PC-3 (cell line): ENCODE data around the gene RPL37. TPM values are rescaled to one million over a fixed set of nuclear protein-coding genes. Genes with fewer than 3 reads are reported as not detected.
A peak's percentile ranks its signal among the peaks of the same experiment; 100 is the strongest.

Experiments used
- ATAC-seq: fragments of 200-7000 bp; cut with Tn5 transposase; 2 replicates; pipeline ENCODE4 v1.9.1; 2020; ENCODE audit warnings: mild to moderate bottlenecking, moderate library complexity
- BruUV-seq: library from RNA; stranded (reverse); fragments of 400-500 nt; replicated peaks from 2 replicates; lab custom pipeline; 2021; lab: Mats Ljungman, UMichigan
- CTCF ChIA-PET: fragments of 300-600 bp; sonication (Branson Sonifier 250); formaldehyde crosslinking; loops from one replicate; lab custom pipeline; 2022; ENCODE audit warnings: antibody characterized with exemption; lab: Charles Lee
- POLR2A ChIA-PET: fragments of 300-600 bp; sonication (Branson Sonifier 250); formaldehyde crosslinking; loops from one replicate; lab custom pipeline; 2022; ENCODE audit warnings: antibody characterized with exemption; ENCODE audit not compliant: unreplicated experiment; lab: Charles Lee
- DNase-seq: peaks from one replicate; pipeline ENCODE4 v3.0.0-alpha.2; 2015
- H2AFZ ChIP-seq: fragments of 300-600 bp; sonication (generic); 2 replicates; pipeline ENCODE4 v1.6.0; 2016; ENCODE audit warnings: antibody characterized with exemption, low read length
- H3F3A ChIP-seq: fragments of 300-600 bp; sonication (generic); one replicate; pipeline ENCODE4 v1.6.0; 2017; ENCODE audit warnings: antibody characterized with exemption, low read length, control low read depth, mild to moderate bottlenecking; ENCODE audit not compliant: unreplicated experiment
- H3K27ac ChIP-seq: fragments of 300-600 bp; sonication (generic); 2 replicates; pipeline ENCODE4 v1.5.1; 2016; ENCODE audit warnings: mild to moderate bottlenecking, low read length
- H3K27me3 ChIP-seq: fragments of 300-600 bp; sonication (generic); 2 replicates; pipeline ENCODE4 v1.6.1; 2016; ENCODE audit warnings: low read length, mixed read lengths
- H3K36me3 ChIP-seq: fragments of 300-600 bp; sonication (generic); 2 replicates; pipeline ENCODE4 v1.6.1; 2016; ENCODE audit warnings: low read depth, mixed run types, low read length, mixed read lengths
- H3K4me1 ChIP-seq: fragments of 300-600 bp; sonication (generic); 2 replicates; pipeline ENCODE4 v1.5.1; 2016; ENCODE audit warnings: low read length; ENCODE audit not compliant: insufficient read depth
- H3K4me2 ChIP-seq: fragments of 300-600 bp; sonication (generic); 2 replicates; pipeline ENCODE4 v1.6.0; 2016; ENCODE audit warnings: low read length
- H3K4me3 ChIP-seq: fragments of 300-600 bp; sonication (generic); 2 replicates; pipeline ENCODE4 v1.5.1; 2016; ENCODE audit warnings: mild to moderate bottlenecking, low read length, mixed read lengths
- H3K79me2 ChIP-seq: fragments of 300-600 bp; sonication (generic); 2 replicates; pipeline ENCODE4 v1.6.1; 2017; ENCODE audit warnings: low read length, mixed read lengths
- H3K9ac ChIP-seq: fragments of 300-600 bp; sonication (generic); 2 replicates; pipeline ENCODE4 v1.6.0; 2016; ENCODE audit warnings: mild to moderate bottlenecking, low read length
- H3K9me2 ChIP-seq: fragments of 300-600 bp; sonication (generic); replicated peaks from 2 replicates; pipeline ENCODE4 v1.6.1; 2016; ENCODE audit warnings: mixed run types, low read length, mixed read lengths
- H3K9me3 ChIP-seq: fragments of 300-600 bp; sonication (generic); 2 replicates; pipeline ENCODE4 v1.6.1; 2016; ENCODE audit warnings: low read length, mixed read lengths
- H4K20me1 ChIP-seq: fragments of 300-600 bp; sonication (generic); 2 replicates; pipeline ENCODE4 v1.6.1; 2016; ENCODE audit warnings: low read length, mixed read lengths
- CTCF ChIP-seq: fragments of 300-600 bp; sonication (generic); conservative IDR thresholded peaks from 2 replicates; pipeline ENCODE4 v1.5.1; 2017; ENCODE audit warnings: antibody characterized with exemption, low read depth, mild to moderate bottlenecking, low read length
- EZH2 ChIP-seq: fragments of 300-600 bp; sonication (generic); IDR thresholded peaks from one replicate; pipeline ENCODE4 v1.6.1; 2017; ENCODE audit warnings: antibody characterized with exemption, mild to moderate bottlenecking, low read length; ENCODE audit not compliant: unreplicated experiment
- EZH2phosphoT487 ChIP-seq: fragments of 300-600 bp; sonication (generic); IDR thresholded peaks from 2 replicates; pipeline ENCODE4 v1.6.1; 2018; ENCODE audit warnings: mild to moderate bottlenecking, antibody characterized with exemption, low read length, borderline replicate concordance
- intact Hi-C: fragments of 100-400 bp; cut with micrococcal nuclease; formaldehyde crosslinking; loops from 2 replicates; pipeline ENCODE4 v1.9.0; 2023
- total RNA-seq: library from RNA; depleted of rRNA; stranded (reverse); fragments of >200 nt; gene quantifications from 2 replicates; pipeline ENCODE4 v1.2.3, GENCODE V29; 2014

The RPL37 gene
- total RNA-seq, 1 experiment from 2014 or later, result 2,823 TPM

GRCh38 chr5:40780199-40780598 lies 54.8 kb downstream of the RPL37 start:
- no peak overlapping the region for H3K27ac ChIP-seq
- ATAC-seq, result no peak
- peaks cover 78% of the 10 kb centered on the region for H3K79me2 ChIP-seq
- H3K4me3 ChIP-seq, result no peak overlapping the region
- BruUV-seq, result no TSS peak
- peaks cover 29% of the 10 kb centered on the region for H3K4me1 ChIP-seq
- H2AFZ ChIP-seq, result no peak overlapping the region
- H3K9ac ChIP-seq, result no peak overlapping the region
- peaks cover 9% of the 10 kb centered on the region; the same call in 1 of the 2 replicates for H3K36me3 ChIP-seq
- H3F3A ChIP-seq, result peaks cover 10% of the 10 kb centered on the region
- no peaks in the 10 kb centered on the region for H3K9me2 ChIP-seq
- no peaks in the 10 kb centered on the region for H3K9me3 ChIP-seq
- peaks cover 47% of the 10 kb centered on the region for H4K20me1 ChIP-seq
- no peak for TF ChIP-seq EZH2
- TF ChIP-seq CTCF, result no peak
- no peak for TF ChIP-seq EZH2phosphoT487
- POLR2A ChIA-PET, result no interaction called here
- H3K4me2 ChIP-seq, result no peak overlapping the region
- DNase-seq, result peak; percentile 45
- CTCF ChIA-PET, result no interaction called here
- H3K27me3 ChIP-seq, result no peaks in the 10 kb centered on the region
- intact Hi-C loops, result no loop called here

- H3K27me3 ChIP-seq, result no peaks in the 10 kb centered on the region
- H3K4me3 ChIP-seq, result no peak overlapping the region
- no TSS peak for BruUV-seq
- no peak overlapping the region for H2AFZ ChIP-seq
- peaks cover 33% of the 10 kb centered on the region for H3K4me1 ChIP-seq
- no peaks in the 10 kb centered on the region for H3K9me2 ChIP-seq
- no peak overlapping the region for H3K4me2 ChIP-seq
- peaks cover 12% of the 10 kb centered on the region; the same call in 1 of the 2 replicates for H3K36me3 ChIP-seq
- no peak overlapping the region for H3K27ac ChIP-seq
- no peaks in the 10 kb centered on the region for H3K9me3 ChIP-seq
- intact Hi-C loops, result no loop called here
- DNase-seq (no peak), ATAC-seq (no peak)
- peaks cover 15% of the 10 kb centered on the region for H3F3A ChIP-seq
- peaks cover 45% of the 10 kb centered on the region for H4K20me1 ChIP-seq
- CTCF ChIA-PET, result no interaction called here
- H3K79me2 ChIP-seq, result peaks cover 72% of the 10 kb centered on the region
- H3K9ac ChIP-seq, result no peak overlapping the region
- POLR2A ChIA-PET, result no interaction called here
- no peak for TF ChIP-seq EZH2
- no peak for TF ChIP-seq EZH2phosphoT487
- TF ChIP-seq CTCF, result no peak
Measured at GRCh38 chr5:40779561-40779960, 55.5 kb downstream of the RPL37 start.

- intact Hi-C loops, result no loop called here
- no peak for DNase-seq
- BruUV-seq, result no TSS peak
- TF ChIP-seq EZH2 (no peak), EZH2phosphoT487 (no peak), CTCF (no peak)
- H3K9ac ChIP-seq, result no peak overlapping the region
- ATAC-seq, result no peak
- peaks cover 15% of the 10 kb centered on the region for H3F3A ChIP-seq
- H3K79me2 ChIP-seq, result peaks cover 58% of the 10 kb centered on the region
- peaks cover 26% of the 10 kb centered on the region for H3K36me3 ChIP-seq
- no peaks in the 10 kb centered on the region for H3K9me2 ChIP-seq
- POLR2A ChIA-PET, result no interaction called here
- H4K20me1 ChIP-seq, result peaks cover 35% of the 10 kb centered on the region; the same call in 1 of the 2 replicates
- no peak overlapping the region for H2AFZ ChIP-seq
- no peak overlapping the region for H3K4me2 ChIP-seq
- no peak overlapping the region for H3K27ac ChIP-seq
- H3K27me3 ChIP-seq, result no peaks in the 10 kb centered on the region
- peaks cover 32% of the 10 kb centered on the region for H3K4me1 ChIP-seq
- H3K9me3 ChIP-seq, result no peaks in the 10 kb centered on the region
- CTCF ChIA-PET, result interaction anchor here (0.6 kb wide), 1 partner anchor 20 kb away, joined by 3 read pairs; the partner anchor contains the start of gene PRKAA1
- no peak overlapping the region for H3K4me3 ChIP-seq
Measured at GRCh38 chr5:40778133-40778532, 56.9 kb downstream of the RPL37 start.
